HEK293 (cell line): ENCODE results near the gene ARHGEF37.

Source experiments
- ELK4 ChIP-seq: IDR thresholded peaks from 2 replicates; pipeline ENCODE4 v1.6.1; 2011; ENCODE audit warnings: mild to moderate bottlenecking, low read depth, low read length, borderline replicate concordance
- GLI4 ChIP-seq: fragments of 450-650 bp; formaldehyde crosslinking; IDR thresholded peaks from 2 replicates; pipeline ENCODE4 v1.5.1; 2016; ENCODE audit warnings: missing biosample characterization, missing genetic modification characterization
- HIC1 ChIP-seq: fragments of 450-650 bp; formaldehyde crosslinking; IDR thresholded peaks from 2 replicates; pipeline ENCODE4 v1.5.1; 2016; ENCODE audit warnings: missing biosample characterization, missing genetic modification characterization
- REST ChIP-seq: fragments of 450-650 bp; formaldehyde crosslinking; IDR thresholded peaks from 2 replicates; pipeline ENCODE4 v1.5.1; 2016; ENCODE audit warnings: missing biosample characterization, missing genetic modification characterization
- SP3 ChIP-seq: fragments of 450-650 bp; formaldehyde crosslinking; IDR thresholded peaks from 2 replicates; pipeline ENCODE4 v1.5.1; 2016; ENCODE audit warnings: missing biosample characterization, missing genetic modification characterization
- SP7 ChIP-seq: fragments of 450-650 bp; formaldehyde crosslinking; IDR thresholded peaks from 2 replicates; pipeline ENCODE4 v1.5.1; 2016; ENCODE audit warnings: missing biosample characterization, missing genetic modification characterization
- ZBTB17 ChIP-seq: fragments of 450-650 bp; formaldehyde crosslinking; IDR thresholded peaks from 2 replicates; pipeline ENCODE4 v1.5.1; 2016; ENCODE audit warnings: missing biosample characterization, missing genetic modification characterization
- ZBTB21 ChIP-seq: fragments of 450-650 bp; formaldehyde crosslinking; IDR thresholded peaks from 2 replicates; pipeline ENCODE4 v1.5.1; 2017; ENCODE audit warnings: missing biosample characterization, missing genetic modification characterization
- ZBTB7A ChIP-seq: fragments of 450-650 bp; formaldehyde crosslinking; IDR thresholded peaks from 2 replicates; pipeline ENCODE4 v1.5.1; 2016; ENCODE audit warnings: low read depth, missing biosample characterization, missing genetic modification characterization
- ZNF174 ChIP-seq: fragments of 450-650 bp; formaldehyde crosslinking; IDR thresholded peaks from 2 replicates; pipeline ENCODE4 v1.5.0; 2017; ENCODE audit warnings: missing biosample characterization, mild to moderate bottlenecking, missing genetic modification characterization
- ZNF175 ChIP-seq: fragments of 450-650 bp; formaldehyde crosslinking; IDR thresholded peaks from 2 replicates; pipeline ENCODE4 v1.5.1; 2016; ENCODE audit warnings: missing biosample characterization, missing genetic modification characterization
- ZNF19 ChIP-seq: fragments of 450-650 bp; formaldehyde crosslinking; IDR thresholded peaks from 2 replicates; pipeline ENCODE4; 2016; ENCODE audit warnings: missing biosample characterization, missing genetic modification characterization, low read depth
- ZNF23 ChIP-seq: fragments of 450-650 bp; formaldehyde crosslinking; IDR thresholded peaks from 2 replicates; pipeline ENCODE4 v1.5.1; 2016; ENCODE audit warnings: missing biosample characterization, missing genetic modification characterization, borderline replicate concordance
- ZNF311 ChIP-seq: fragments of 450-650 bp; formaldehyde crosslinking; IDR thresholded peaks from 2 replicates; pipeline ENCODE4 v1.5.1; 2017; ENCODE audit warnings: missing biosample characterization, missing genetic modification characterization, borderline replicate concordance
- ZNF37A ChIP-seq: fragments of 450-650 bp; IDR thresholded peaks from 2 replicates; pipeline ENCODE4 v1.5.1; 2018; ENCODE audit warnings: missing biosample characterization, missing genetic modification characterization
- ZNF398 ChIP-seq: fragments of 450-650 bp; formaldehyde crosslinking; IDR thresholded peaks from 2 replicates; pipeline ENCODE4 v1.5.1; 2017; ENCODE audit warnings: missing biosample characterization, missing genetic modification characterization
- ZNF501 ChIP-seq: fragments of 450-650 bp; formaldehyde crosslinking; IDR thresholded peaks from 2 replicates; pipeline ENCODE4 v1.5.1; 2016; ENCODE audit warnings: missing biosample characterization, missing genetic modification characterization
- ZNF548 ChIP-seq: fragments of 450-650 bp; formaldehyde crosslinking; IDR thresholded peaks from 2 replicates; pipeline ENCODE4 v1.5.1; 2016; ENCODE audit warnings: missing biosample characterization, missing genetic modification characterization
- ZNF558 ChIP-seq: fragments of 450-650 bp; formaldehyde crosslinking; IDR thresholded peaks from 2 replicates; pipeline ENCODE4 v1.5.1; 2016; ENCODE audit warnings: missing biosample characterization, missing genetic modification characterization
- ZNF623 ChIP-seq: fragments of 450-650 bp; formaldehyde crosslinking; IDR thresholded peaks from 2 replicates; pipeline ENCODE4 v1.5.1; 2016; ENCODE audit warnings: missing biosample characterization, missing genetic modification characterization
- ZNF692 ChIP-seq: fragments of 450-650 bp; formaldehyde crosslinking; IDR thresholded peaks from 2 replicates; pipeline ENCODE4 v1.5.1; 2016; ENCODE audit warnings: missing biosample characterization, missing genetic modification characterization
- ZNF701 ChIP-seq: fragments of 450-650 bp; formaldehyde crosslinking; IDR thresholded peaks from 2 replicates; pipeline ENCODE4 v1.5.1; 2016; ENCODE audit warnings: missing biosample characterization, missing genetic modification characterization
- ZNF843 ChIP-seq: fragments of 450-650 bp; formaldehyde crosslinking; IDR thresholded peaks from 2 replicates; pipeline ENCODE4 v1.5.1; 2016; ENCODE audit warnings: missing biosample characterization, missing genetic modification characterization
- ZSCAN18 ChIP-seq: fragments of 450-650 bp; formaldehyde crosslinking; IDR thresholded peaks from 2 replicates; pipeline ENCODE4 v1.5.1; 2016; ENCODE audit warnings: missing biosample characterization, missing genetic modification characterization
- ZSCAN4 ChIP-seq: fragments of 450-650 bp; formaldehyde crosslinking; IDR thresholded peaks from 2 replicates; pipeline ENCODE4 v1.5.1; 2017; ENCODE audit warnings: missing biosample characterization, missing genetic modification characterization
- ZSCAN5A ChIP-seq: fragments of 450-650 bp; formaldehyde crosslinking; IDR thresholded peaks from 2 replicates; pipeline ENCODE4 v1.5.1; 2016; ENCODE audit warnings: missing biosample characterization, missing genetic modification characterization

Gene ARHGEF37

GRCh38 chr5:149581192-149581861, at the start of gene ARHGEF37 (continued):
- TF ChIP-seq ZNF398 (no peak), ZNF501 (tag by site-specific recombination) (0 out of 2 replicates have a peak, but pooled peaks have one; percentile 19), ZNF311 (tag by site-specific recombination) (no peak), HIC1 (tag by site-specific recombination) (peak; percentile 81), ZBTB7A (tag by site-specific recombination) (no peak), SP3 (tag by site-specific recombination) (peak; percentile 17; the same call in 1 of the 2 replicates), ZSCAN4 (tag by site-specific recombination) (no peak), ZNF623 (no peak), ZNF23 (tag by site-specific recombination) (no peak), ELK4 (no peak), ZBTB21 (tag by site-specific recombination) (no peak), ZNF174 (tag by site-specific recombination) (no peak), SP7 (tag by site-specific recombination) (no peak; the same call in none of the 2 replicates), ZNF843 (tag by site-specific recombination) (no peak), ZSCAN18 (tag by site-specific recombination) (no peak), ZBTB17 (tag by site-specific recombination) (peak; percentile 62), ZNF701 (tag by site-specific recombination) (no peak), ZNF692 (tag by site-specific recombination) (no peak), ZNF558 (no peak), GLI4 (tag by site-specific recombination) (no peak), ZNF37A (no peak), REST (tag by site-specific recombination) (no peak), ZNF175 (tag by site-specific recombination) (no peak), ZNF19 (tag by site-specific recombination) (no peak), ZNF548 (tag by site-specific recombination) (no peak), ZSCAN5A (tag by site-specific recombination) (no peak)
